ENCODE results near the gene ARHGAP26.
A peak's percentile ranks its signal among the peaks of the same experiment; 100 is the strongest.
"Not testable (repeated sequence)": the region's sequence is repeated elsewhere in the genome, so short reads cannot be mapped to it uniquely, and the experiment has no call there.

The ARHGAP26 gene

DNA sequence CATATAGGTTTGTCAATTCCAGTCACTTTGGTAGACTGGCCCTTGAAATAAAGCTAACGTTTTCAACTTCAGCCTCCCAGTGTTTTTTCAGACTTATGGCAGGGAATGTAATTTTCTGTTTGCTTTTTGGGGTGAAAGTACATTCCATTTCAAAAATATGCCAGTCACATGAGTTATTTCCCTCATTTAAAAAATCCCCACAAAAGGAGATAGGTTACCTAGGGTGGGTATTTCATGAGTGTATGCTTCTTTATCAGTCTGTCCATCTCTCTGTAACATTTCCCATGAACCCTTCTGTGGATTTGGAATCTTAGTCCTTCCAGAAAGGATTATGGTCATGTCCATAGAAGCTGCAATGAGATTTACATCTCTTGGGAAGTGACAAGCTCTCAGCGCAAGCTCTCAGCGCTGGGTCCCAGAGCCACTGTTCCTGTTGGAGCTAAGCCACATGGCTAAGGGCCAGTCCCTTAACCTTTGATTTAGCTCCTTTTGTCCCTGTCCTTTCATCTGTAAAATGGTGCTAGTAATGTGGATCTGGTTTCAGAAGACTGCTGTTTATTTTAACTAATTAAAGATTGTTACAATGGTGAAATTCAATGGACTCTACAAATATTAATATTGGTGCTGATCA is 338.4 kb downstream of the ARHGAP26 start:
- peak; percentile 53 for DNase-seq

DNA sequence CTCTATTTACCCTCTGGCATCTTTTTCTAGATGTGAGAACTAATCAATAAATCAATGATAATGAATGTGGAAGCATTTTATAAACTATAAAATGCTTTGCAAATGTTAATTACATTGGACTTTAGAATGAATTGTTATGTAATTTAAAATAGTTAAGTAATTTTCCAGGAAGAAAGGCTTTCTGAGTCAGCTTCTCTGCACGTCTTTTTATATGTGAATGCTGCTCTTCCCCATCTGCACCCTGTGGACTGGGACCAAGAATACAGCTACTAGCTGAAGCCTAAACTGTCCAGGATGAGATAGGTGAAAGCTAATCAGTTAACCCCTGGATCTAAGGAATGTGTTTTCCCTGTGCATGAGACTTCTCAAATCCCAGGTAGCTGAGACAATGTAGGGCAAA is 340.4 kb downstream of the ARHGAP26 start:
- DNase-seq: no peak

DNA sequence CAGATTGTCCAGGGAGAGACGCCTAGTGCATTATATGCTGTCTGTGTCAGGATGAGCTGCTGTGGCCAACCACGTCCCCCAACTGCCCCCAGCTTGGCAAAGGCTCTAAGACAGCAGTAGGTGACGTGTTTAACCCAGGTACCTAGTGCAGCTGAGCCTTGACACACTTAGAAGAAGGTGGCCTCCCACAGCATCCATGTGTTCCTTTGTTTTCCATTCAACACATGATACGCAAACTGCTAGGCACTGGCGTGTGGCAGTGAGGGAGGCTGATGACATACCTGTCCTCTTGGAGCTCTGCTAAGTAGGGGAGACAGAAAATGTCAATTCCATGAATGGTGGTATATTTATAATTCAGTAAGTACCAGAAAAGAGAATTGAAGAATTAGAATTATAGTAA is 341.6 kb downstream of the ARHGAP26 start:
- no peak for DNase-seq

DNA sequence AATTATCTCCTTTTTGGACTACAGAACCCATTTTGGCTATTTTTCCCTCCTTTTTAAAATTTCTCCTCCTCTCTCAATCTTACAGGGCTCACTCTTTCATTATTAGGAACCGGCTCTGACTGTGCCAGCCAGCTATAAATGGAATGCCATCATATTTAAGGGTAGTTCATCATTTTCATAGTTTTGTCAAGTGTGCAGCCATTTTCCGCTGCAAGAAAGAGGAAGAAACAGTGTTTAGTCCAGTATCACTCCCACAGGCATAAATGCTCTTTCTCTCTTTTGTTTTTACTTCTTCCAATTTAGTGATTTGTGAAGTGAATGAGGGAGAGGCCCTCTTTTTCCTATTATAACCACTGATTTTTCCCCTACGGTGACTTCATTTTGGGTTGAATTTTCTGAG is 343.3 kb downstream of the ARHGAP26 start:
- no peak for DNase-seq

DNA sequence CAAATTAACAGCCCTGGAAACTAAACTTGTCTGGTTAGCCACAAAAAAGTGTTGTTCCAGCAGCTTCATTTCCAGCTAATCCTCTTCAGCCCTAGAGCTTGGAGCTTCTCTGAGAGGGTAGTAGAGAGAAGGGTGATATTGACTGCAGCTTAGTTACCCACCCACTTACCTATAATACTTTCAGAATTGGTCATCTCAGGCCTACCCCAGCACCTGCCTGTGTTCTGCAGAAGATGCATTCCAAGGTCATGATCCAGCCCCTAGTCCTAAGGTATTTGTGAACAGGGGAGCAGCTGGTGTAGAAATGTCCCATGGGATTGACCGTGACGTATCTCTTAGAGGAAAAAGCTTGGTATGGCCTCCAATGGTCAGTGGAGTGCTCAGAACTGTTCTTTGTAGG is 344.3 kb downstream of the ARHGAP26 start:
- DNase-seq: no peak

DNA sequence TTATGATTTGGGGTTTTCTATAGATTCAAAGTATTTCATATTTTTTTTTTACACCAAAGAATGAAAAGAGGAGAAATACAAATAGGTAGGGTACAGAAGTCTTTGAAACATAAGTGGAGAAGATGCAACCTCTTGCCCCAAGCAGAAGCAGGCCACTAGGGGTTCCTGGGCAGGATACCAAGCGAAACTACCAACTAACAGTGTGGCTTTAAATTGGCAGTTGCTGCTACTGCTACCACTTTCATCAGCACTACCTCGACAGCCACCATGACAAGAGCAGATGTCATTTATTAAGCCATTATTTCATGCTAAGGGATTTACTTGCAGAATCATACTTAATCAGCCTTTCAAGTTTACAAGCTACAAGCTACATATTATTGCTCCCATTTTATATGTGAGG is 345.2 kb downstream of the ARHGAP26 start:
- no peak for DNase-seq

DNA sequence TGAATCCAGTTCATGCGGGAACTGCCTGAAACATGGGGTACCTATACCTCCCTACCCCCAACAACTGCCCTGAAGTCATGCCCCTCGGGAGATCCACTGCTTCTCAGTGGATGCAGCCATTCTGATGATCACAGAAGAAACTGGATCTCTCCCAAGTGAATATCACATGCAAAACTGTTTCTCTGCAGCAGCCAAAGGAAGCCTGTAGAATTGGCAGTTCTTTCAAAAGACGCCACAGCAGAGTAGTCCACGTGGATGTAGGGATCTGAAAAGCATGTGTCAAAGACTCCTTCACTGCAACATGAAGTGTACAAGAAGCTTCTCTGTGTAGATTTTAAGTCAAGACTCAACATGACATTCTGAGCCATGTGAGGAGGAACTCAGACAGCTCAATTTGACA is 346.6 kb downstream of the ARHGAP26 start:
- DNase-seq: no peak

DNA sequence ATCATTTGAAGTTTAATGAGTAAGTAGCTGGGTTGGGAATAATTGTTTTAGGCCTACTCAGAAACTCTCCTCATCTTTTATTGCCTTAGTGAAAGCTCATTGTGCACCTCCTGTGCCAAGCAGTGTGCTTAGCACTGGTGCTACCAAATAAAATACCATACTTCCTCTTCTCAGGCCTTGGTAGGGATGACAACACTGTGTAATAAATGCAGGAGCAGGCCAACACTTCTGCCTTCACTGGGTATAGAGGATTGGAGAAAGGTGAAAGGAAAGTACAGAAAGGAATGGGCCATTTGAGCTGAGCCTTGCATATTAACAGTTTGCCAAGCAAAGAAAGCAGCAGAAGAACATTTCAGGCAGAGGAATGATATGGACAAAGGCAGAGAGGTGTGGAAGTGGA is 347.6 kb downstream of the ARHGAP26 start:
- no peak for DNase-seq

DNA sequence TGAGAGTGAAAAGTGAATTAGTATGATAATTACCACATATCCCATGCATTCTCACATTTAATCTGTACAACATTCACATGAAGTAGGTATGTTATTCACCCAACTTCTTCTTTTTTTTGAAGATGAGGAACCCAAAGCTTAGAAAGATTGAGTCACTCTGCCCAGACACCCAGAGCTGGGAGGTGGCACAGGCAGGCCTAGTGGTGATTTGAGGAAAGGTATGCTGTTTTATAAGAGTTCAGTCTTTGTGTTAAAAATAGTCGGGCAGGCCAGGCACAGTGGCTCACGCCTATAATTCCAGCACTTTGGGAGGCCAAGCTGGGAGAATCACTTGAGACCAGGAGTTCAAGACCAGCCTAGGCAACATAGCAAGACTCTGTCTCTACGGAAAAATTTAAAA is 348.0 kb downstream of the ARHGAP26 start:
- DNase-seq: no peak

DNA sequence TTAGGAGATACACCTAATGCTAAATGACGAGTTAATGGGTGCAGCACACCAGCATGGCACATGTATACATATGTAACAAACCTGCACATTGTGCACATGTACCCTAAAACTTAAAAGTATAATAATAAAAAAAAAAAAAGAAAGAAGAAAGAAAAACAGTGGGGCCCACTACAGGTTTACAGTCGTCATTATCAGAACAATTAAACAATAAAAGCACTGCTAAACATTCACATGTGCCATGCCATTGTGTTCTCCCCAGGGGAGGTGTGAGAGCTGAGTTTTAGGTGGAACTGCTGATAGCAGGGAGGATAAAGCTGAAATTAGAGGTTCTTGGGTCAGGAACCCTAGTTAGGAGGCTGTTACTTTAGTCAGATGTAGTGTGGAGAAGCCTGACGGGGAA is 348.6 kb downstream of the ARHGAP26 start:
- DNase-seq: not testable (repeated sequence)

DNA sequence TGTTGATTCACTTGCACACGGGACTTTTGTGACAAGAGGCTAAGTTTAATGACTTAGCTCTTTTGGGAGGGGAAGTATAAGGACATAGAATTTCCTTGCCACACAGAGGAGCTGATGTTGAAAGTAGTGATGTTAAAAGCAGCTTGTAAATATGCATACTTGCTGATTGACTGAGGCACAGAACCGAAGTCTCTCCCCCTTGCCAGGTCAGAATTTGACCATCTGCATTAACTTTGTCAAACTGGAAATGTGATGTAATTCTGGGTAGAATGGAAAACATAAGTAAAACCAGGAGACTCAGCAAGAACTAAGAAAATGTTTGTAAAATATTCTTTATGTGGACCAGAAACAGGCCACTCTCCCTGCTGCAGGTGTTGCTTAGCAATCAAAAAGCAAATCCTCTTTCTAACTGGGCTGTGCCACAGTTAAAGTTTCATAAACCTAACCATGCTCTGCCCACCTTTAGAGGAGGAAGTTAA is 349.2 kb downstream of the ARHGAP26 start:
- no peak for DNase-seq

DNA sequence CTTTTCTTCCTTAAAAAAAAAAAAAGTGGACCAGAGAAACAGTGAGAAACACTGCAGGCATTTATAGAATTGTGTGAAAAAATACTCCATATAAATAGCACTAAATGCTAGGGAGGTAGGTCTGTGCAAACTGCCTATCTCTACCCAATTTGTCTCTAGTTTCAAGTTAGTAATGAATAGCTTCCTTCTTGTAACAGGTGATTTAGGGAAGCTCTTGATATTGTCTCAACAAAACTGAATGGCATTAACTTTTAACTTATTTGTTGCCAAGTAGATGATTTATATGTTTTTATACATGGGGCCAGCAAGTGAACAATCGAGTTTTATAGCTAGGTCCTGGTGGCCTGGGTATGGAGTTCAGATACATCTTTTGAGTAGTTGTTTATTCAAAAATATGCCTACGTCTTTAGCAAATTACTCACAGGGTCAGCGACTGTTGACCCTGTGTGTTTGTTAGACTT is 349.7 kb downstream of the ARHGAP26 start:
- no peak for DNase-seq

DNA sequence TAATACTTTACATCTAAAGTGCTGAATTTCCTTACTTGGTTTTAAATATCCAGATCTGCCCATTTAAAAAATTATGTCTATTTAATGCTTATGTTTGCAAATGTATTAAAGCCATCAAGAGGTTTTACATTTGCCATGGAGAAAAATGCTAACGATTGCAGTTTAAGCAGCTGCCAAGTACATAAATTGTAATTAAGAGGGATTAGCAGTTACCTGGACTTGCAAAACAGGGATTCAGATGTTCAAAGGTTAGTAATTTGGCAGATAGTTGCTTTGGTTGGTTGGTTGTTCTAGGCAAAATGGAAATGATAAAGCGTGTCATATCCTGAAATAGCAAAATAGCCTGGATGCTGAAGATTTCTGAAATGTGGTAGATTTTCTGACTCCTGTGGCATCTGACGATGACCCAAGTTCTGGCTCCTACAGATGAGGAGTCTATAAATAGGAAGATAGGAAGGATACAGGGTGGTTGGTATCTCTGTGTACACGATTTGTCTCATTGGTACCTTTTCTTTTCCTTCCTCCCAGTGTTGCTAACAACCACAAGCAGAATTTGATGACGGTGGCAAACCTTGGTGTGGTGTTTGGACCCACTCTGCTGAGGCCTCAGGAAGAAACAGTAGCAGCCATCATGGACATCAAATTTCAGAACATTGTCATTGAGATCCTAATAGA is 350.4 kb downstream of the ARHGAP26 start:
- DNase-seq: no peak

DNA sequence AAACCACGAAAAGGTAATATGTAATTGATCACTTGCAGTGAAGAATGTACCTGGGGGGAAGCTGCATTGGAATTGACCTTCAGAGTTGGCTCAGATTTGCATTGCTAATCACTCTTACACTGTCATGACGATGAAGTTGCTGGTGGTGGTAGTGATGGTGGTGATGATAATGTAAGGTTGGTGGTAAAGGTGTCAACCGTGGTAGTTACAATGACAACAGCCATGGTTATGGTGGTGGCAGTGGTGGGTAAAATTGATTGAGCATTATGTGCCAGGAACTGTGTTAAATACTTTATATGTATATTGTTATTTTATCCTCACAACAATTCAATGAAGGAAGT is 350.9 kb downstream of the ARHGAP26 start:
- DNase-seq: no peak

DNA sequence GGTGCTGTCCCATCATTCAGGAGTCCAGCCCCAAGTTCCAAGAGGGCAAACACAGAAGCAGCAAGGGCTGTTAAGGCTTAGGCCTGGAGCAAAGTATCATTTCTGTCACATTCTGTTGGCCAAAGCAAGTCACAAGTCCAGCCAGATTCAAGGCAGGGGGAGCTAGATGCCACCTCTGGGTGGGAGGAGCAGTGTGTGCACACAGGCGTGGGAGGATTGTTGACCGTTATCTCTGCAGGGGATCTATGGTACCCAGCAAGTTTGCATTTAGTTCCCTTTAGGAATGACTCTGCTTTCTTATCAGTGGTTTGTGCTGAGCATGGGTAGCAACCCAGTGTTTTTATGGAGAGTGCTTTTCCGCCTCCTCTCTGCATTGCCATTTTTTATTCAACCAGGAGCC is 354.4 kb downstream of the ARHGAP26 start:
- DNase-seq: no peak

DNA sequence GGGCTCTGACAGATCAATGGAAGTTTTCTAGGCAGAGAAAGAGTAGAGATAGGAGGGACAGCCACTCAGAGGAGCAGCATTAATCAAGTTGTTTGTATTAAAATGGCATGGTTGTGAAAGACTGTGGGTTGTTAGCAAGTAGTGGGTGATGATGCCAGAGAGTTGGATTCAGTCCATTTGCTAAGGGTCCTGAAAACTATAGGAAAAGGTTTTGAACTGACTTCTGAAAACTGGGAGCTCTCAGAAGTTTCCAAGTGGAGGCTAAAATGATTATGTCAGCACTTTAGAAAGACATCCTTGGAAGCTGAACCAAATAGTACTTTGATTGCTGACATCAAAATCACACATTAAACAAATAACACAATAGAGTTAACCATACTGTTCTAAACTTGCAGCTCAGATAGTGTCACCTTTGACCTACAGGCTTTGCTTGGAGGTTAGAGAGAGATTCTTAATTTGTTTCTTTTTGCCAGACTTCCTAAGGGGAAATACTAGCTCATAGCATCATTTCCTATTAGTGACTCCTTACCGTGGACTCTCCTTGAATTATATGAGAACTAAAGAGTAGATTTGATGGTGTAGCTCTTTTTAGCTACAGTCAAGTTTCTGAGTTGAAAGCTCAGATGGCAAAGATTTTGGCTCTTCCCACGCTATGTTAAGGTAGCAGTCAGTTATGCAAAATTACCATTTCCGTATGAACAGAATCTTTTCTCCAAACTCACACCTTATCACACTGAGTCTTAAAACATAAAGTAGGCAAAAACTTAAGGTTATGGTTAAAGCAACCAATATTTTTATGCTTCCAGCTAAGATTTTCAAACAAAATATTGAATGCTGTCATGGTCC is 356.2 kb downstream of the ARHGAP26 start:
- DNase-seq: no peak

DNA sequence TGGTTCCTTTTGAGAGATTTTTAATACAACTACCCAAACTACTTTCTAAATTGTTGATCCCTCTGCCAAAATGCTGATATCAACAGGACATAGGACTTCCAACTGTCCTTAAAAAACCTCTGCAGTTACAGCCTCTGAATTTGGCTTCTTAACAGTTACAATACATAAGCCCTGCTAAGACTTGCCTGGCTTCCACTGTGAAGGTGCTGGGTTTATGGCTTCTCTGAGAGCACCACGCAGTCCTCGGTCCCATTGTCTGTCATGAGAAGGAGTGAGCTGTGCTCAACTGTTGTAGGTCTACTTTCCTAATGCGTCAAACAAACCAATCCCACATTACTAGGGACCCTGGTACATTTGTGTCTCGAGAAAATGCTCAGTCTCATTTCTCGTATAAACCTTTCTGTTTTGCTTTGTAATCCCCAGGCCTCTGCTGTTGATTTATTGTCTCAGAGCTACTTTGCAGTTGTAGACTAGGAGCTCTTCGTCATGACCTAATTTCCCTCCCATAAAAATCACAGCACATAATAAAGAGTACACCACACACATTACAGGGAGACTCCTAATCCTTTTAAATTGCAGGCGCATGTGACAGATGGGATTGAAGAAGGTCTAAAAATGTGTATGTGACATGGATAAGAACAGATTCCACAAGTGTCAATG is 358.4 kb downstream of the ARHGAP26 start:
- no peak for DNase-seq

DNA sequence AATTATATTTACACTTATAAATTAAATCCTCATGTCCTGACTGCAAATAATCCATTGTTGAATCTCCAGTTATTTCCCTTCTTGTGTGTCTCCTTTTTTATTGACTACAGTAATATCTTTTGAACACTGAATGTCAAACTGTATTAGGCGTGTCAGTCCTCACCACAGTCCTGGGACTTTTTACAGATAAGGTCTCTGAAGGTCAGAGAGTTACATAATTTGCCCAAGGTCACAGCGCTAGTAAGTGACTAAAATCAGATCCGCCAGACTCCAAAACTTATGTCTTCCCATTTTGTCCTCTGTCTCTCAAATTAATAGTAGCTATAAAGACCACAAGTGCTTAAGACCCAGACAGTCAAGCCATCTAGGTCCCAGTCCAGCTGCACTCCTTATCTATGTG is 359.0 kb downstream of the ARHGAP26 start:
- DNase-seq: no peak

DNA sequence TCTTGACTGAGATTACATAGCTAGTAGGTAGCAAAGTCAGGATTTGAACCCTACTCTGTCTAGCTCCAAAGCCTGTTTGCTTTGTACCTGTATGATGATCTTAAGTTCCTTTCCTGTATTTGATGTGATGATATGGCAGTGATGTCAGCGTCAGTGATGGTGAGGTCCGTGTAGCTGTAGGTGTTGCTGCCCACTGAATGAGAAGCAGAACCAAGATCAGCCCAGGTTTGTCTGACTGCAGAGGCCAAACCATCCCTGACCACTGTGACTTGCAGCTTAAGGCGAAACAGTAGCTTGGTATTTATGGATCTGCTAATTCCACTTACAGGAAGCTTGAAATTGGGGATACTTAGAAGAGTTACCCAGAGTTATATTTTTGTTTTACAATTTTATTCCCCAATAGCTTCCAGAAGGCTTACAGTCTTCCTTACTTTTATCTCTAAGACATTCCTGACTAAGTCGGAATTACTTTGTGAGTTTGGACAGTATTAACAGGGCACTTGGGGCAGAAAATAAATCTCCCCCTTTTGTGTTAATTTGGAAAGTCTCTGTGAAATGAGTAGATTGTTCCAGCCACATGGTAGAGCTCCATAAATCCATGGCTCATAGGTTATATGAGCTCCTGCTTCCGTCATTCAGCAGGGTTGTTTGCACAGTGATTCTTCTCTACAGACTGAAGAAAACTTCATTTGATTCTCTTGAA is 359.9 kb downstream of the ARHGAP26 start:
- no peak for DNase-seq

DNA sequence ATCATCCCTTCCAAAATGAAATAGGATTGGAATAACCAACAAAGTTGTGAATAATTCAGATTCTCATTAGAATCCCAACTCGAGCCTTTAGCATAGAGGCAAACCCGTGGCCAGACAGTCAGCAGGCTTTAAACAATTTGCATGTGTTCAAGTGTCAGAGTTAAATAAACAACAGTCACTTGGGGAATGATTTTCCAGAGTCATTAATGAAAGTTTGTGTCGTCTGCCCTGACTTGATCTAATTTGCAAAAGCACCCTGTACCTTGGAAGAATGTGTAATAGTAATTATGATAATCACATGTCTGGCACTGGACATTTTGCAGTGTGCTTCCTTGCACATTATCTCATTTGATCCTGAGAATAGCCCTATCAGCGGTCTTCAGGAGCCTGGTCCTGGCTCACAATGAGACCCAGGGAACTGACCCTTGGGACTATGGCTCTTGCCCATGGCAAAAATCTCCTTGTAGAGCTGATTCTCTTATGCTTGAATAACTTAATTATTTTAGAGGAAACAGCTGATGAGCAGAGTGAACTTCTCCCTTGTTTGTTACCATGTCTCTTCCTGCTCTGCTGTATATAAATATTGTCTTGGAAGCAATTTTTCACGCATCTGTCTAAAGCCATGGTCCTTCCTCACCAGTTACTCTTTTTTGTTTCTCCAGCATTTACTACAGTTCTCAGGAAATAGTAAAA is 360.6 kb downstream of the ARHGAP26 start:
- DNase-seq: no peak

DNA sequence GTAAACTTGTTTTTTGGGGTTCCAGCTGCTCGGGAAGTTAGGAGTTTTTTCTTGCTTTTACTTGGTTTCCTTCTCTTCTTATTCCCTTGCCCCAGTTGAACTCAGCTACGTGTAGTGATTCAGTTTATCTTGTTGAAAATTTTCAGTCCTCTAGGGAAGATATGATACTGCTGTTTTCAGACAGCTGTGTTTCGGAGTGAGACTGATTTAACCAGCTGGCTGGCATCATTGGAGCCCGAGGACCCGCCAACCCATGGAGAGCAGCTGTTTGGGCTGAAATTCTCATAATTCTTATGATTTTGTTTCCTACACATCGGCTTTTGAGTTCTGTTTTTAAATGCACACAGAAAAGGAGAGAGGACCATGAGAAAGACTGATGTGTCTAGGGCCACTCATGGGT is 361.8 kb downstream of the ARHGAP26 start:
- peak; percentile 39 for DNase-seq

DNA sequence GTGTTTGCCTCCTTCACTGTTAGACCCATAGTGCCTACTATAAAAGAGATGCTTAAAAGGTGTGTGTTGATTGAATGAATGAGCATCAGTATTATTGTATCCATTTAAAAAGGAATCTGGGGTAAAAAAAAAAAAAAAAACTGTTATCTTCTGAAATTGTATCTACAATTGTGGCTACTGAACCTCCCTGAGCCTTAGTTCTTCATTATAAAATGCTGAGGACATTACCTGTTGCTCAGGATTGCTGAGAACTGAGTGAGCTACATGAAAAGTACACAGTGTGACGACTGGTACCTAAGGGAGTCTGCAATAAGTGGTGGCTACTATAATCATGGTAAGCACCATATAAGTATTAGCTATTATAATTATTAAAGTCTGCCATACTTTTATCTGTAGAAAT is 362.6 kb downstream of the ARHGAP26 start:
- DNase-seq: no peak

Measured in NCI-H1694 (cell line).